H9 (cell line): ENCODE data around the gene LKAAEAR1. TPM values are rescaled to one million over a fixed set of nuclear protein-coding genes. Genes with fewer than 3 reads are reported as not detected.
"Not testable (repeated sequence)": the region's sequence is repeated elsewhere in the genome, so short reads cannot be mapped to it uniquely, and the experiment has no call there.

Experiments
- DNase-seq: peaks from one replicate; pipeline ENCODE4 v3.0.0-alpha.2; 2017
- H2AFZ ChIP-seq: one replicate; pipeline ENCODE4 v1.6.1; 2013; ENCODE audit warnings: mild to moderate bottlenecking, low read length, control low read depth, moderate library complexity
- H2AK5ac ChIP-seq: 2 replicates; pipeline ENCODE4 v1.6.1; 2013; ENCODE audit warnings: low read length, control low read depth, mixed read lengths; ENCODE audit not compliant: insufficient read length
- H2BK120ac ChIP-seq: one replicate; pipeline ENCODE4 v1.6.1; 2013; ENCODE audit warnings: low read depth, mild to moderate bottlenecking, low read length, control low read depth, inconsistent platforms; ENCODE audit not compliant: poor library complexity, severe bottlenecking
- H2BK12ac ChIP-seq: 2 replicates; pipeline ENCODE4 v1.6.1; 2013; ENCODE audit warnings: low read length, control low read depth, mixed read lengths, low read depth; ENCODE audit not compliant: insufficient read length
- H2BK15ac ChIP-seq: 2 replicates; pipeline ENCODE4 v1.6.1; 2013; ENCODE audit warnings: low read depth, low read length, control low read depth
- H2BK20ac ChIP-seq: one replicate; pipeline ENCODE4 v1.6.1; 2013; ENCODE audit warnings: low read depth, mild to moderate bottlenecking, low read length, control low read depth, inconsistent platforms; ENCODE audit not compliant: poor library complexity, severe bottlenecking
- H2BK5ac ChIP-seq: 2 replicates; pipeline ENCODE4 v1.6.1; 2013; ENCODE audit warnings: low read length, control low read depth, mixed read lengths; ENCODE audit not compliant: insufficient read length
- H3K14ac ChIP-seq: 2 replicates; pipeline ENCODE4 v1.6.1; 2013; ENCODE audit warnings: low read length, control low read depth; ENCODE audit not compliant: insufficient read depth
- H3K18ac ChIP-seq: 2 replicates; pipeline ENCODE4 v1.6.1; 2013; ENCODE audit warnings: low read depth, mild to moderate bottlenecking, mixed read lengths, low read length, control low read depth; ENCODE audit not compliant: insufficient read length
- H3K23ac ChIP-seq: 2 replicates; pipeline ENCODE4 v1.6.1; 2013; ENCODE audit warnings: low read length, control low read depth, mixed read lengths, low read depth; ENCODE audit not compliant: insufficient read length
- H3K23me2 ChIP-seq: 2 replicates; pipeline ENCODE4 v1.6.1; 2013; ENCODE audit warnings: low read depth, mild to moderate bottlenecking, mixed read lengths, low read length, control low read depth; ENCODE audit not compliant: insufficient read length, poor library complexity, severe bottlenecking
- H3K27ac ChIP-seq: 2 replicates; pipeline ENCODE4 v1.5.1; 2013; ENCODE audit warnings: low read length, control low read depth, mixed read lengths, low read depth; ENCODE audit not compliant: insufficient read length
- H3K27me3 ChIP-seq: 2 replicates; pipeline ENCODE4 v1.6.1; 2013; ENCODE audit warnings: low read length, control low read depth, inconsistent platforms; ENCODE audit not compliant: insufficient read depth
- H3K4ac ChIP-seq: 2 replicates; pipeline ENCODE4 v1.6.1; 2013; ENCODE audit warnings: low read depth, mild to moderate bottlenecking, control low read depth, inconsistent platforms, low read length, moderate library complexity
- H3K4me1 ChIP-seq: 2 replicates; pipeline ENCODE4 v1.6.1; 2013; ENCODE audit warnings: low read length, control low read depth, inconsistent platforms; ENCODE audit not compliant: insufficient read depth
- H3K4me2 ChIP-seq: 2 replicates; pipeline ENCODE4 v1.6.1; 2013; ENCODE audit warnings: low read length, control low read depth, mixed read lengths; ENCODE audit not compliant: insufficient read length, insufficient read depth
- H3K56ac ChIP-seq: 2 replicates; pipeline ENCODE4 v1.6.1; 2013; ENCODE audit warnings: low read depth, mild to moderate bottlenecking, mixed read lengths, low read length, control low read depth; ENCODE audit not compliant: insufficient read length
- H3K79me1 ChIP-seq: 2 replicates; pipeline ENCODE4 v1.6.1; 2013; ENCODE audit warnings: low read depth, mild to moderate bottlenecking, moderate library complexity, low read length, control low read depth, inconsistent platforms; ENCODE audit not compliant: insufficient read depth, poor library complexity, severe bottlenecking
- H3K79me2 ChIP-seq: 2 replicates; pipeline ENCODE4 v1.6.1; 2013; ENCODE audit warnings: low read length, control low read depth, inconsistent platforms; ENCODE audit not compliant: insufficient read depth
- H3K9ac ChIP-seq: 2 replicates; pipeline ENCODE4 v1.6.1; 2013; ENCODE audit warnings: low read length, control low read depth, mixed read lengths; ENCODE audit not compliant: insufficient read length; ENCODE audit errors: extremely low read depth
- H3K9me3 ChIP-seq: one replicate; pipeline ENCODE4 v1.6.1; 2013; ENCODE audit warnings: low read depth, low read length, inconsistent platforms; ENCODE audit not compliant: control insufficient read depth
- H3T11ph ChIP-seq: one replicate; pipeline ENCODE4 v1.6.1; 2013; ENCODE audit warnings: mild to moderate bottlenecking, low read length, control low read depth, inconsistent platforms
- H4K20me1 ChIP-seq: one replicate; pipeline ENCODE4 v1.6.1; 2013; ENCODE audit not compliant: control insufficient read depth, insufficient read length, insufficient read depth
- H4K5ac ChIP-seq: 2 replicates; pipeline ENCODE4 v1.6.1; 2013; ENCODE audit warnings: low read depth, mild to moderate bottlenecking, mixed read lengths, low read length, control low read depth; ENCODE audit not compliant: insufficient read length
- H4K8ac ChIP-seq: replicated peaks from 2 replicates; pipeline ENCODE4 v1.6.1; 2013; ENCODE audit warnings: low read length, control low read depth, mixed read lengths, low read depth; ENCODE audit not compliant: insufficient read length
- H4K91ac ChIP-seq: 2 replicates; pipeline ENCODE4 v1.6.1; 2013; ENCODE audit warnings: low read depth, mild to moderate bottlenecking, moderate library complexity, mixed read lengths, low read length, control low read depth; ENCODE audit not compliant: insufficient read length
- H3K27ac Mint-ChIP-seq, 3 experiments: 2 replicates in 2 of 3; 3 replicates in 1 of 3; pipeline ENCODE4 v1.8.0; 2020 to 2021; ENCODE audit warnings: mixed read lengths in 3 of 3, mild to moderate bottlenecking in 1 of 3, moderate library complexity in 1 of 3
- H3K27me3 Mint-ChIP-seq: 2 replicates; pipeline ENCODE4 v1.8.0; 2021; ENCODE audit warnings: low read depth, mild to moderate bottlenecking, moderate library complexity, mixed read lengths
- H3K36me3 Mint-ChIP-seq, 3 experiments: 2 replicates in 2 of 3; 3 replicates in 1 of 3; pipeline ENCODE4 v1.8.0; 2020 to 2021; ENCODE audit warnings: low read depth in 3 of 3, mixed read lengths in 3 of 3; ENCODE audit not compliant: insufficient read depth in 1 of 3
- H3K4me1 Mint-ChIP-seq, 2 experiments: 2 replicates each; pipeline ENCODE4 v1.8.0; 2020; ENCODE audit warnings: mixed read lengths in 2 of 2
- H3K4me3 Mint-ChIP-seq, 2 experiments: 2 replicates in 1 of 2; 3 replicates in 1 of 2; pipeline ENCODE4 v1.8.0; 2020 to 2021; ENCODE audit warnings: mild to moderate bottlenecking in 2 of 2, mixed read lengths in 2 of 2, moderate library complexity in 1 of 2
- H3K9me3 Mint-ChIP-seq, 2 experiments: 2 replicates in 1 of 2; 3 replicates in 1 of 2; pipeline ENCODE4 v1.8.0; 2020; ENCODE audit warnings: mild to moderate bottlenecking in 2 of 2, mixed read lengths in 2 of 2, moderate library complexity in 1 of 2
- CTCF ChIP-seq: fragments of 200-600 bp; sonication (generic); conservative IDR thresholded peaks from 3 replicates; pipeline ENCODE4 v1.8.0; 2021; ENCODE audit warnings: antibody characterized with exemption, mild to moderate bottlenecking
- WGBS: extraction: QIAGEN DNeasy Blood & Tissue Kit; methylation state at CpG from one replicate; pipeline ENCODE4 v1.1.7; 2013; ENCODE audit warnings: missing lambda C conversion rate, low lambda C conversion rate, mixed read lengths; ENCODE audit not compliant: insufficient read length; ENCODE audit errors: extremely low coverage; 5-methylcytosine and 5-hydroxymethylcytosine counted together
- total RNA-seq: library from RNA; stranded (reverse); gene quantifications from 2 replicates; pipeline ENCODE4 v1.2.1, GENCODE V29; 2021

LKAAEAR1 gene
- total RNA-seq, 1 experiment from 2014 or later, result 0.39 TPM

DNA sequence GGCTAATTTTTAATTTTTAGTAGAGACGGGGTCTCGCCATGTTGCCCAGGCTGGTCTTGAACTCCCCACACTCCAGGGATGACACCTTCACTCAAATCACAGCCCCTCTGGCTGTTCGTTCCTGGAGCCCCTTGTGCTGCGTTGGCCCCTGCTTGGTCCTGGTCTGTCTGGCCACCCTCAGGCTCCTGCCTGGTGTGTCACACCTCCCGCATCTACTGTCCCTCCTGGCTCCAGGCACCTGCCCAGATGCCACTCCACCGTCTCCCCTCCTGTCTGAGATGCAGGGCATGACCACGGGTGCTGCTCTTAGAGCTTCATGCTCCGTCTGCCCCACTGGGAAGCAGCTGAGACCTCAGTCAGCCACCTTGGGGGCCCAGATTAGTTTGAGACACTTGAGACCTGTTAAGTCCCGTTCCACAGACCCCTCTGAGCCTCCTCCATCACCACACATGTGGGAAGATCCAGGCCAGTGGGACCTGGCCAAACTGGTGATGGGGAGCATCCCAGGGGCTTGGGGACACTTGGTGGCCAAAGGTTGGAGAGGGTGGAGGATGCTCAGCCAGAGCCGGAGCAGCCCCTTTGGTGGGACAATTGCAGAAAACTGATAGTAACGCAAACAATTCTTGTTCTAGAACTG, 45.1 kb upstream of the LKAAEAR1 start:
- peaks cover 31% of the 10 kb centered on the region for H3K27me3 Mint-ChIP-seq
- WGBS, result no CpG with 5 or more reads among the region's 11 CpGs

GRCh38 chr20:64123517-64123916, 39.3 kb upstream of the LKAAEAR1 start:
- H3K4ac ChIP-seq, H3K27ac ChIP-seq, H3K4me1 Mint-ChIP-seq, H2BK12ac ChIP-seq, H3K4me3 Mint-ChIP-seq, H2AK5ac ChIP-seq, H3K79me2 ChIP-seq, H3T11ph ChIP-seq, H2BK120ac ChIP-seq, H3K27ac Mint-ChIP-seq, H4K20me1 ChIP-seq, H3K14ac ChIP-seq, H3K27me3 ChIP-seq, H3K9me3 ChIP-seq, H3K23ac ChIP-seq, H2AFZ ChIP-seq, H3K4me2 ChIP-seq, H2BK15ac ChIP-seq, H3K4me1 ChIP-seq, H4K91ac ChIP-seq, H2BK20ac ChIP-seq, H3K36me3 Mint-ChIP-seq, H3K23me2 ChIP-seq, H4K5ac ChIP-seq, H3K9ac ChIP-seq, H3K56ac ChIP-seq, H3K18ac ChIP-seq, H3K79me1 ChIP-seq, H2BK5ac ChIP-seq, H4K8ac ChIP-seq, DNase-seq, H3K9me3 Mint-ChIP-seq: not testable (repeated sequence)
- WGBS, result no CpG with 5 or more reads among the region's 11 CpGs
- H3K27me3 Mint-ChIP-seq, result peaks cover 44% of the 10 kb centered on the region

More for the DNA sequence above, 45.1 kb upstream of the LKAAEAR1 start:
- H3K27ac ChIP-seq, result no peak overlapping the region
- H3K79me1 ChIP-seq, result no peaks in the 10 kb centered on the region
- H4K5ac ChIP-seq, result no peak overlapping the region
- H2BK12ac ChIP-seq, result no peak overlapping the region
- H2BK20ac ChIP-seq, result no peak overlapping the region
- H3K9me3 ChIP-seq, result no peaks in the 10 kb centered on the region
- no peak overlapping the region for H2AK5ac ChIP-seq
- H3K79me2 ChIP-seq, result no peaks in the 10 kb centered on the region
- Mint-ChIP-seq H3K36me3 (no peaks in the 10 kb centered on the region; a peak in 2 of 7 replicates), H3K4me3 (no peak overlapping the region), H3K9me3 (peaks cover 10% of the 10 kb centered on the region in 2 experiments), H3K4me1 (no peaks in the 10 kb centered on the region), H3K27ac (no peak overlapping the region)
- H3K4ac ChIP-seq, result no peak overlapping the region
- H3T11ph ChIP-seq, result no peak overlapping the region
- no peak overlapping the region for H2BK5ac ChIP-seq
- H2BK15ac ChIP-seq, result no peak overlapping the region
- H3K23me2 ChIP-seq, result no peaks in the 10 kb centered on the region
- no peak overlapping the region for H2AFZ ChIP-seq
- no peaks in the 10 kb centered on the region for H3K4me1 ChIP-seq
- no peak overlapping the region for H3K9ac ChIP-seq
- H3K14ac ChIP-seq, result no peak overlapping the region
- H3K27me3 ChIP-seq, result no peaks in the 10 kb centered on the region
- no peak overlapping the region for H3K4me2 ChIP-seq
- no peak overlapping the region for H3K23ac ChIP-seq
- H2BK120ac ChIP-seq, result no peak overlapping the region
- H4K20me1 ChIP-seq, result no peaks in the 10 kb centered on the region
- H3K18ac ChIP-seq, result no peak overlapping the region
- no peak for DNase-seq
- H3K56ac ChIP-seq, result no peak overlapping the region
- no peak overlapping the region for H4K8ac ChIP-seq
- TF ChIP-seq CTCF, result no peak
- no peak overlapping the region for H4K91ac ChIP-seq
